GM18519 (cell line): ENCODE data around the gene GNAI3.

ENCODE experiments used
- ATAC-seq: cut with Tn5 transposase; IDR thresholded peaks from one replicate; pipeline ENCODE4 v1.9.1; 2021; ENCODE audit warnings: mild to moderate bottlenecking, moderate library complexity; ENCODE audit not compliant: unreplicated experiment, low FRiP score

GNAI3 gene

DNA sequence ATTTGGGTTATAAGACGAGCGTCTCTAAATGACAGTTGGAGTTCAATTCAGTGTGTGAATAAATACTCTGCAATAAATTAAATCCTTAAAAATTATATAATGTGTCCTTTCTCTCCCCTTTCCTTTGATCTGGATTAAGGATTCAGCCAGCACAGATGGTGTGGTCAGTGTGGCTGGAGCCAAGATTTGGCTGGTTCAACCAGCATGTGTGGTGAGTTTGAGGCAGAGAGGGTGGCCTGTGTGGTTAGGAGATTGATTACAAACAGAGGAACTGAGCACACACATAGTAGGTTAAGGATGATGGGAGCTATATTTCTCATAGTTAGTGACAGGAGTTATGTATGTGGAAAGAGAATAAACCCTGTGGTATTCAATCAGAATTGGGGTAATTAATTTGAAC is 24.7 kb upstream of the GNAI3 start:
- no peak for ATAC-seq

DNA sequence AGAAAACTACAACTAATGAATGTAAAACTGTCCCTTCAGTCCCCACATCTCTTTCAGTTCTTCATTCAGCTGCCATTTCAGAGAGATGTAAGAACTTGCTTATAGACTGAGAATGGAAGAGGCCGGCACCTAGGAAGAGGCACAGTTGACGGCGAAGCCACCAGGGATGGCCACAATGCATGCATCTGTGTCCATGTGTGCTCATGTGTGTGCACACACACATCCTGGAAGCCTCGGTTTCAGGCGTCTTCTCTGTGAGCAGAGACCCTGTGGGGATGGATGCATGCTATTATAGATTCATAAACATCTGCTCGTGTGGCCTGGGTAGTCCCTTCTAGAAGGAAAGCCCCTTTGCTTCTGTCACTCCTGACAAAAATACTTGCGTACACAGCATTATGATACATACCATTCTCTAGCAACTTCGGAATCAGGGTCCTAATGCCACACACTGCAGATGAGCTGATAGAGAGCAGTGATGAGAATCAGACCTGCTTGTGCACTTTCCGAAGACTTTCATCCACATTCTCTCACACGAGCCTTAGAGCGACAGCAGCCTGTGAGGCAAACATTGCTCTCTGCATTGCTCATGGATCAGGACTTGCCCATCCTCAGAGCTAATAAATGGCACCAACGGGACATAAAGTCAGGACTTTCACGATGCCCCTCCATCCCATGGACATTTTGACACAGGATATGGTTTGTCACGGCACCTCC is 21.2 kb upstream of the GNAI3 start:
- peak; percentile 39 for ATAC-seq

DNA sequence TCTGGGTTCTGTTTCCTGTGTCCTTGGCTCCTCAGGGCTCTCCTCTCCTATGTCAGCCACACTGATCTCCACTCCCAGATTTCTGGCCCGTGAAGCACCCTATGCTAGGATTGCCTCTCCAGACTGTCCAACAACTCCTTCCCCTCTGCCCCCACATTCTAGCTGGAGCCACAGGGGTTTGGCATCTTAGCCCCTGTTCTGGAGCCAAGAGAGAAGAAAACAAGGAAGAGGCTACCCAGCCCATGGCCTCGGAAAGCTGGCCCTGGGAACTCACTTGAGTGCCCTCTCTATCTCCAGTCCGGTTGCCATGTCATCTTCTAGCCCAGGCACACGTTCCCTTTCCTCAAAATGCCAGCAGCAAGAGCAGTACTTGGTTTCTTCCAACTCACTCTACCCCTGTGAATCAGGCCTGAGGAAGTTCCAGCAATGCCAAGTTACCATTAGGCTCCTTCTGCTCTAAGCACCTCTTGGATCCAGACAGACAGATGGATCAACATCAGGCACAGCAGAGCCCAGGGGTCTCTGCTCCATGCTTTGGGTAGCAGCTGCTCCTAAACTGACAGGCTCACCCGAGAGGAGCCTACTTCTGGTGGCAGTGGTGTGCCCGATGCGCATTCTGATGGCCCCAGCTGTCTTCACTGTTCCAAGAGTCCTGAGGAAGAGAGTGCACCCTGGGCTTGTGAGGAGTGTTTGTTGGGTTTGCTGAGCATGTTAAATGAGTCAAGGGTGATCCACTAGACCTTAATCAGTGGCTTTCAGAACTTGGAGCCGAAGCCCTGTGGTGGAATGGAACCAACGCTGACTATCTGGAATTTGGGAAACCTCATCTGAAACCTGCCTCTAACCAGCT is 20.3 kb upstream of the GNAI3 start:
- no peak for ATAC-seq

DNA sequence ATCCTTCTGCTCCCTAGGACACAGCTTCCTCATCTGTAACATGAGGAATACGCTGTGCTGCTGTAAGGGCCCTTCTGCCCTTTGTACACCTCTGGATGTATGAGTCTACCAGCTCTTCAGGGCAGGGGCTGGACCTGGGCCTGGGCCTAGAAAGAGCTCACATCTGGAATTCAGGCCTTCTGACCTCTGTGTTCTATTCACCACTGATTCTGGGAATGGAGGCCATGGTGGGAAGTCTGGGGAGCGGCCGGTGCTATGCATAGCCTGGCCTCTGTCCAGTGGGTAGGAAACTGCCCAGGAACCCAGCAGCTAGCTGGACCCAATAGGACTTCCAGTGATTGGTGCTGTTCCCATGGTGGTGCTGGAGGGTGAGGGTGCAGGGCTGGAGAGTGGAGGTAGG is 19.7 kb upstream of the GNAI3 start:
- no peak for ATAC-seq

DNA sequence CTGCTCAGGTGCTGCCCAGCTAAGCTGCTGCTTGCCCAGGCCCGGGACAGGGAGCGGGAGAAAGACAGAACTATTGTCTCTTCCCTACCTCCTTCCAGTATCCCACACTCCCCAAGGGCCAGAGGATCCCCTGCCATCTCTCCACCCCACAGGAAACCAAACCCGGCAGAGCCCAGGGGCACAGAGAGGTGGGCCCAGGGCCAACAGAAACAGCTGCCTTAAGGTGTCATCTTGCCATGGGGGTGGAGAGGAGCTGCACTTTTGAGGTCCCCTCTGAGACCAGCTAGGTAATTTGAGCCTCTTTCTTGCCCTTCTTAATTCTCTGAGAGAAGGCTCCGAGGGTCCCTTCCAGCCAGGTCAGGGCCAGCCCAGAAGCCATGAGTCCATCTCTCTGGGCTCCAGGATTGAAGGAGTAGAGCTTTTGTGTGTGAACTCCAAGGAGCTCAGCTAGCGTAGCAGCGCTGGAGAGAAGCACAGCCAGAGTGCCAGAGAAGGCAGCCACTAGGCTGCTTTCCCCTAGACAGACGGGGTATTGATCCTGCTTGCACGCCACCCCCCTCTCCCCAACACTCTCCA is 18.4 kb upstream of the GNAI3 start:
- ATAC-seq: no peak

DNA sequence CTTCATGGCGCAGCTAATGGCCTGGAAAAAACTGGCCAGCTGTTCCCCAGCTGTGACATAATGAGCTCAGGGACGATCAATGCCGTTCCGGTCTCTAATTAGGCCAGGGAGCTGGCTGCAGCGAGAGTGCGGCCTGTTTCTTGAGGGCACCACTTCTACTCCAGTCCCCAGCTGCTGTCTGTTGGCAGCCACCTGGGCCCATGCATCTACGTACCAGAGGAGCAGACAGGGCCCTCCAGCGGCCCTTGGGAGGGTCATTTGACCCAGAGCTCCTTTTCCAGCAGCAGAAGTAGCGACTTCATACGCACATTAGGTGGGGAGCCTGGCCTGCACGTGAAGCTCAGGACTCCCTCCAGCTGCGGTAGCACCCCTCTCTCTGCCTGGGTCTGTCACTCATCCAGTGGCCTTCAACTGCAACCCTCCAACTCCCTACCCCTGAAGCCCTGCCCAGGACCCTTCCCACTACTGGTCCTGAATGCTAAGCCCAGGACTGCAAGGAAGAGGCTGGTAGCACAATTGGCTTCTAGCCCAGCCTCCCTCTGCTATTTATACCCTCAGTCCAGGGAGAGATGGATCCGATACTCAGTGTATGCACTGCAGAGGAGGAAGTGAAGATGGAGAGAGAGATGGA is 17.8 kb upstream of the GNAI3 start:
- no peak for ATAC-seq

DNA sequence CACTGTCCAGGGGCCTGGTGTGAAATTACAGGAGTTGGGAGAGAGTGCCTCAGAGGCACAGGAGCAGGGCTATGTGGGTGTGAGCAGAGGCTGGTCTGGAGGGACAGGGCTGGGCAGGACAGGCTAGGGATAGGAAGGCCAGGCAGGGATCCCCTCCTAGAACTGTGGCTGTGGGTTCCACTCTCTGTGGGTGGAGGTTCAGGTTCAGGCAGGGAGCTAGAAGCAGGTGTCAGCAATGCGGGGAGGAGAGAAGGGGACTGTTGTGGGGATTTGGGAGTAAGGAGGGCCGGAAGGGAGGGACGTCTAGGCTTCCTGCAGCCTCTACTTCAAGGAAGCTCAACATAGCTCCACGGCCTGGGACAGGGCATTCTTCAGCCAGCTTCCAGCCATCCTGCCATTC is 17.0 kb upstream of the GNAI3 start:
- no peak for ATAC-seq

DNA sequence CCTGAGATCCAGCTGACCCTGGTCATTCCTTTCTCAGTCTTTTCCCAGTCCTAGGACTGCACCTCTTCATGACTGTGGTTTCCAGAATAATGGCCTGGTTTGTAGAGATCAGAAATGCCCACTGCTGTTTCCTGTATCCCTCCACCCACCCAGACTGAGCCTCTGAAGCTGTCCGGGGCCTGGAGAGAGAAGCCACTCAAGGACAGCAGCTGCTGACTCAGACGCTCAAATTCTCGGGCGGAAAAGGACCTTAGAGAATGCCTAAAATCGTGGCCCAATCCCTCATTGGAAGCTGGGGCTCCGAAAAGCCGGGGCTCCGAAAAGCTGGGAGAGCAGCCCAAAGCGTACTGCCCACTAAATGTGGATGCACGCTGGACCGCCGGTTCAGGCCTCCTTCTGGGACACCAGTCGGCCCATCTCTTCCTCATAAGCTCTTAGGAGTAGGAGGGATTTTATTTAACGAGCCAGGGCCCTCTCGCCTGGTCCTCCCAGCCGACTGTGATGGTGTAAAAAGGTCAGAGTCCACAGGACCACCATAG is 16.5 kb upstream of the GNAI3 start:
- ATAC-seq: no peak

DNA sequence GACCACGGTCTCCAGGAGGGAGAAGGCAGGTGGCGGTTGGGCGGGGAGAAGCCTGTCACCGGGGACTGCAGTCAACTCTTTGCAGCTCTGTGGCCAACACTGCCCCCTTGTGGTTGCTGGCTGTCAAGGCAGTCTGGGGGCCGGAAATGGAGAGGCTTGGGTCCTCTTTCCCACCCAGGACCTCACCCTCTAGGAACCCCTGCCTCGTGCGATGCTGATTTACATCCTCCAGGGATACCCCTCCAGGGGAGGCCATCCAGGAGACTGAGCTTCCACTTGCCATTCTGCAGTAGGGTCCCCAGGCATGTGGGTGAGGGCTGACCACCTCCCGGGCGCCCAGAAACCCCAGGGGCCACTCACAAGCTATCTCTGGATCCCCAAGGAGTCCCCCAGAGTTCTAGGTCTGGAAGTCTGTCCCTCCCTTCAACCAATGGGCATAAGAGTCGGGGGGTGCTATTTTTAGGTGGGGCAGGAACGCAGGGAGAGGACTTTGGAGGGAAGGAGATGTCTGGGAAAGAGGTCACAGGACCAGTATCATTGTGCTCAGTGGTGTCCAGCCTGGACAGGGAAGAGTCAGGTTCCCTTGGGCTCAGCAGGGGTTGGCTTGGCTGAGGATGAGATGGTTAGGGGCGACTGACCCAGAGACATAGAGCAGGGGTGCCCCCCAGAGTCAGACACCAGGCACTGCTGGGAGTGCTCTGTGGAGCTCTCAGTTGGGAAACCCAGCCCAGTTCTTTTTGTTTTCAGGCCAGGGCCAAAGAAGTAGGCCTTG is 15.9 kb upstream of the GNAI3 start:
- ATAC-seq: no peak

DNA sequence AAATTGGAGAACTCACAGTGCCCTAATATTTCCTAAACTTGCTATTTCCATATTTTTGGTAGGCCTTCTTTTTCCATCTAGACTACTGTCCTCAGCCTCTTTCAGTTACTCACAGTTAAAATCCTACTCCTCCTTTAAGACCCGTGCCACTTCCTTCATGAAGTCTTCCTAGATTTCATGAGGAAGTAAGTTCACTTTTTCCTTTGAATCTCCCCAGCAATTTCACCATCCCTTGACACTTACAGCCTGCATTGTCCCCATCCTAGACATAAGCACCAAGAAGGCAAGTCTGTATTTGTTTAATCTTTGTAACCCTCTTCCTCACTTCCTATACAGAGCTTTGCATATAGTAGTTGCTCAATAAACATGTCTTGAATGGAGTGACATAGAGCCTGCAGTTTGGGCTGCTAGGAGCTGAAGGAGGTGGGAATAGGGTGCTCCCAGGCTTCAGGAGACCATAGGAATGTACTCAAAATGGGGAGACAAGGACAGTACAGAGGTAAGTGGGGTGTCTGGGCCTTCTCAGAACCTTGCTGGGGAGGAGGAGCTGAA is 14.0 kb upstream of the GNAI3 start:
- no peak for ATAC-seq

DNA sequence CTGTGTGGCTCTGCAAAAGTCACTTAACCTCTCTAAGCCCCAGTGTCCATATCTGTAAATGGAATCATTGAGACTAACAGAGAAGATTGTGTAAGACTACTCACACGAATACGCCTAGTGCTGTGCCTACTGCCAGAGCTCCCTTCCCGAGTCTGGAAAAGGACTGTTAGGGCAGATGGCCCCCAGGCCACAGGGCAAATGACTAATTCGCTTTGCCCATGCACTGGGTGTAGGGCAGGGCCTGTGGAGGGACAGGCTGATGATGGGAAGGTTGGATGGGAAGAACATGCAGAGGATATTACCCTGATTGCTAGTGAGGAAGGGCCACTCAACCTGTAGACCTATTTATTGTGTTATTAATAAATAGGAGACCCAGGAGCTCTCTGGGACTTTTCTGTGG is 12.9 kb upstream of the GNAI3 start:
- ATAC-seq: no peak

DNA sequence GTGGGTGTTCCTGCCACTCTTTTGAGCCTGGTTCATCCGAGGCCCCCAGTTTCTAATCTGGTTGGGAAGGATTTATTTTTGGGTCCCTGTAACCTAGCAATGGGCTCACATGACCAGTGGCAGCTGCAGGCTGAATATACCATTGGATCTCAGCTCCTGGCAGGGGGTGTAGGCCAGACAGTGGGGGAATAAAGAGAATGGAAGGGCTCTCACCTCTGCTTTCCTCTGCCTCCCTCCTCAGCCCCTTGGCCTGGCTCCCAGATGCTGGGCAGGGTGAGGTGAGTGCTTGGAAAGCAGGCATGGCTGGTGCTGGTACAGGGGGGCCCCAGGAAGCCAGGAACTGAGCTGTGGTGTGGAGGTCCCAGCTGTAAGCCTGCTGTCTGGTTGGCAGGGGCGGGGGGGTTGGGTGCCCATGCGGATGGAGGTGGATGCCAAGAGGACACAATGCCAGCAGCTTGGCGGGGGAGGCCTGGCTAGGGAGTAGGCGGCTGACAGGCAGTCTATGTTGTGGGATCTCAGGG is 12.4 kb upstream of the GNAI3 start:
- no peak for ATAC-seq

DNA sequence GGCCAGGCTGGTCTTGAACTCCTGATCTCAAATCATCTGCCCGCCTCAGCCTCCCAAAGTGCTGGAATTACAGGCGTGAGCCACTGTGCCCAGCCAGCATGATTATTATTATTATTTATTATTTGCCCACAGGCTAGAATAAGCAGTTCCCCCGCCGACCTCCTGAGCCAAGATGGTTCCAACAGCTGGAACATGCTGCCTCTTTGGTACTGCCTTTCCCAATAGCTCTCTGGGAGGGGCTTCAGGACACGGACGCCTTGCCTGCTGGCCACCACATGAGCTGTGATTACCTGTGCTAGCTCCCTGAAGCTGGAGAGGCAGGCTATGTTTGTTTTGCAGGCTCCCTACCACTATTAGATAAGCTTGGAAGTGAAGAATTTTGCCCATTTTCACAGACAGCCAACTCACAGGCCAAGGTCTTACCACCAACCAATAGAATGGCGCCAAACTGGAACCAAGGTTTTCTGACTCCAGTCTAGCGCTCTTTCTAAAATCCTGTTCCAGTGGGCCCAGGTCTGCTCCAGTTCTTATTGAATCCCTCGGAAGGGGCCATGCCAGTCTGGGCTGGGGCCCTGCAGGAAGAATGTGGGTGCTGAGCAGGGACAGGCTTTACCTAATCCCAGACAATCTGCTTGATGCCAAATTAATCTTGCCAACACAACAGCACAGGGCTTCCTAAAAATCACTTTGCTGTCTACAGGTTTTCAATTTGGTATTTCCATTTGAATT is 10.8 kb upstream of the GNAI3 start:
- no peak for ATAC-seq

DNA sequence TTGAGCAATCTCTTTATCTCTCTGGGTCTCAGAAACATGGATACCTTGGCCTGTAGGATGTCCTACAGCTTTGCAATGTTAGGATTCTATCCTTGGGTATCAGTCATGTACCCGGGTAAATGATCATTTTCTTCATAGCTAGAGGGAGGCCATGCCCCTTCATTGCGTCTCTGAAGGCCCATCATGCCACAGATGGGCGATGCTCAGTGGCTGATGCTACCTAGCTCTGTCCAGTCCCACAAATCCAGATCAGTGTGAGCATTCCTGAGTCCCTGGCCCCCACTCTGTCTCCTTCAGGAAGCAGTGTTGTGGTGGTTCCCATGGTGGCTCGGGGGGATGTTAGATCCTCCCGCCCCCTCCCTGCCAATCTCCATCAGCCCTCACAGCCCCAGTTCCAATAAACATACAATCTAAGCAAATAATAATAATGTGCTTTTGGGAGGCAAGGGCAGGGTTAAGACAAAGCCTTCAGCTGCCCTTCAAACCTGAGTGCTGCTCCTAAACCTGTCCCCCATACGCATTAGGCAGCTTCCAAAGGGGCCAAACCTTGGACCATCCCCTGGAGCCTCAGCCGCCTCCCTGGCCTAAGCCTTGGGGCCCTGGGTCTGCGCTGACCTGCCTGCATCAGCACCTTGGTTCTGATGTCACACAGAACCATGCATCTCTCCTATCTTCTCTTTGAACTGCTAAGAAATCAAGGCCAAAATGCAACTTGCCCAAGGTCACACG is 9.4 kb upstream of the GNAI3 start:
- no peak for ATAC-seq

DNA sequence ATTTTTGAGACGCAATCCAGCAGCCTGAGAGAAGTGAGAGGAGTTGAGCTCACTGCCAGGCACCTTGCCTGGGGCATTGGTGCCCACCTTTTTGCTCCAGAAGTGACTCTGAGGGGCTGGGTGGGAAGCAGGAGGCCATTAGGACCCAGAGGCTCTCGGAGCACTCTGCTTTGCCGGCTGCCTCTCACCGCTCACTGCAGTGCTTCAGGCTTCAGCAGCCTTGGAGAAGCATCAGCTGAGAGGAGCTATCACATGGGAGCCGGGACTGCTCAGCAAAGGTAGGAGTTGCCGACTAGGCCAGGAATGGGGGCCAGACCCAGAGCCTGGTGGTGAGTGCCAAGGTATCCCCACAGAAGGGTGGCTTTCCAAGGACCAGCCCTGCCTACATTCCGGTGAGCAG is 8.7 kb upstream of the GNAI3 start, which contains the start of gene GPR61:
Gene GPR61 (plus strand): TSS at position 197 of the 400 bp plus-strand sequence. CDS start 3,151 bp downstream, outside the sequence.
- no peak for ATAC-seq

DNA sequence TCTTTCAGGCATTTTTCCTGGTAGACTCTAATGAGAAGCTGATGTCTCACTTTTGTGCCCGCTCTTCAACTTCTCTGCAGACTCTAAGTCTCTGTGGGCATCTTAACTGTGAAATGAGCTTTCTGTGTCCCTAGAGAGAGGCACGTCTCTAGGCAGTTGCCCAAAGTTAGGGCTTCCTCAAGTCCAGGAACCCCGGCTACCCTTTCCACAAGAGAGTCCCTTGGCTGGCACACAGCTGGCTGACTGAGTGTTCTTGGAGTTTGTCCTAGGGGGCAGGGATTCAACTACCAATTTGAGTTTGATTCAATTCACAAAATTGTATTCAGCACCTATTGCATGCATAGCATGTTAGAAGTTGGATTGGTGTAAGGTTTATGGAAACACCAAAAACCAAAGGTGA is 7.3 kb upstream of the GNAI3 start:
- no peak for ATAC-seq

DNA sequence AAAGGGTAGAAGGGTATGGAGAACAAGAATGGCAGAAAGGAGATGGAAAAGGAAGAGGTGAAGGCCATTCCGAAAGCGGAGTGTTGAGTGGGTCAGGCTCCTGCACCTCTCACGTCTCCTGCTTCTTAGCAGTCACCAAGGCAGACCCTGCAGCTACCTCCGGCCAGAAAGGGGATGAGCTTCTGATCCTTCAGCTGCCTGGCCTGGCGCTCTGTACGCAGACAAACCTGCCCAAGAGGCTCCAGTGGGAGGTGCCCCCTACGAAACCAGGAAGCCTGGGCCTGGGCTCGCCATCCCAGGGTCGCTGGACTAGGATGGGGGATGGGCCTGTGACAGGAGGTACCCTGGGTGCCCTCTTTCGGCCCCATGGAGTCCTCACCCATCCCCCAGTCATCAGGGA is 5.8 kb upstream of the GNAI3 start:
- ATAC-seq: no peak

DNA sequence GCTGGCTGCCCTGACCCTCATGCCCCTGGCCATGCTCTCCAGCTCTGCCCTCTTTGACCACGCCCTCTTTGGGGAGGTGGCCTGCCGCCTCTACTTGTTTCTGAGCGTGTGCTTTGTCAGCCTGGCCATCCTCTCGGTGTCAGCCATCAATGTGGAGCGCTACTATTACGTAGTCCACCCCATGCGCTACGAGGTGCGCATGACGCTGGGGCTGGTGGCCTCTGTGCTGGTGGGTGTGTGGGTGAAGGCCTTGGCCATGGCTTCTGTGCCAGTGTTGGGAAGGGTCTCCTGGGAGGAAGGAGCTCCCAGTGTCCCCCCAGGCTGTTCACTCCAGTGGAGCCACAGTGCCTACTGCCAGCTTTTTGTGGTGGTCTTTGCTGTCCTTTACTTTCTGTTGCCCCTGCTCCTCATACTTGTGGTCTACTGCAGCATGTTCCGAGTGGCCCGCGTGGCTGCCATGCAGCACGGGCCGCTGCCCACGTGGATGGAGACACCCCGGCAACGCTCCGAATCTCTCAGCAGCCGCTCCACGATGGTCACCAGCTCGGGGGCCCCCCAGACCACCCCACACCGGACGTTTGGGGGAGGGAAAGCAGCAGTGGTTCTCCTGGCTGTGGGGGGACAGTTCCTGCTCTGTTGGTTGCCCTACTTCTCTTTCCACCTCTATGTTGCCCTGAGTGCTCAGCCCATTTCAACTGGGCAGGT is 5.0 kb upstream of the GNAI3 start:
- ATAC-seq: no peak
